OCI-LY7 (cell line): ENCODE measurements around the gene TRIM46. TPM values are rescaled to one million over a fixed set of nuclear protein-coding genes. Genes with fewer than 3 reads are reported as not detected.

Experiments
- BruUV-seq: library from RNA; stranded (reverse); fragments of 400-500 nt; replicated peaks from 2 replicates; lab custom pipeline; 2021; lab: Mats Ljungman, UMichigan
- CTCF ChIA-PET: fragments of 300-600 bp; sonication (Branson Sonifier 250); formaldehyde crosslinking; loops from one replicate; lab custom pipeline; 2022; ENCODE audit warnings: antibody characterized with exemption; ENCODE audit not compliant: unreplicated experiment; lab: Charles Lee
- POLR2A ChIA-PET: fragments of 300-600 bp; sonication (Branson Sonifier 250); formaldehyde crosslinking; loops from one replicate; lab custom pipeline; 2022; ENCODE audit warnings: antibody characterized with exemption; lab: Charles Lee
- DNase-seq: peaks from one replicate; pipeline ENCODE4 v3.0.0-alpha.2; 2015; ENCODE audit warnings: low spot score
- H2AFZ ChIP-seq: fragments of 200-600 bp; sonication (generic), shearing (Covaris generic); 2 replicates; pipeline ENCODE4 v1.6.1; 2014; ENCODE audit warnings: mild to moderate bottlenecking, antibody characterized with exemption, low read length, moderate library complexity
- H3K27ac ChIP-seq: fragments of 200-600 bp; sonication (generic); 2 replicates; pipeline ENCODE4 v1.5.1; 2014; ENCODE audit warnings: mixed run types, low read depth, mild to moderate bottlenecking, moderate library complexity, low read length, inconsistent platforms; ENCODE audit not compliant: poor library complexity, severe bottlenecking
- H3K36me3 ChIP-seq: fragments of 200-600 bp; sonication (generic); 2 replicates; pipeline ENCODE4 v1.6.1; 2014; ENCODE audit warnings: mild to moderate bottlenecking, antibody characterized with exemption, low read length, moderate library complexity, mixed read lengths; ENCODE audit not compliant: insufficient read depth
- H3K4me1 ChIP-seq: fragments of 200-600 bp; sonication (generic); 2 replicates; pipeline ENCODE4 v1.5.1; 2014; ENCODE audit warnings: mild to moderate bottlenecking, low read length; ENCODE audit not compliant: insufficient read depth, poor library complexity, severe bottlenecking
- H3K4me2 ChIP-seq: fragments of 200-600 bp; sonication (generic); 2 replicates; pipeline ENCODE4 v1.6.1; 2014; ENCODE audit warnings: mild to moderate bottlenecking, low read length
- H3K4me3 ChIP-seq: fragments of 200-600 bp; sonication (generic); 2 replicates; pipeline ENCODE4 v1.5.1; 2014; ENCODE audit warnings: mild to moderate bottlenecking, low read depth, low read length; ENCODE audit not compliant: poor library complexity, severe bottlenecking
- H3K79me2 ChIP-seq: fragments of 200-600 bp; sonication (generic); 2 replicates; pipeline ENCODE4 v1.6.1; 2016; ENCODE audit warnings: low read depth, mild to moderate bottlenecking, low read length, moderate library complexity, mixed read lengths; ENCODE audit not compliant: insufficient read depth
- H3K9me2 ChIP-seq: fragments of 200-600 bp; sonication (generic); 2 replicates; pipeline ENCODE4 v1.6.1; 2016; ENCODE audit warnings: mild to moderate bottlenecking, low read length, mixed read lengths; ENCODE audit not compliant: insufficient read depth
- H3K9me3 ChIP-seq: fragments of 200-600 bp; sonication (generic); 2 replicates; pipeline ENCODE4 v1.6.1; 2014; ENCODE audit warnings: mild to moderate bottlenecking, mixed run types, low read length, mixed read lengths
- H4K20me1 ChIP-seq: fragments of 200-600 bp; sonication (generic); 2 replicates; pipeline ENCODE4 v1.6.1; 2014; ENCODE audit warnings: mild to moderate bottlenecking, antibody characterized with exemption, low read length, moderate library complexity, mixed read lengths; ENCODE audit not compliant: insufficient read depth
- CTCF ChIP-seq: fragments of 200-600 bp; sonication (generic); conservative IDR thresholded peaks from 2 replicates; pipeline ENCODE4 v1.5.1; 2014; ENCODE audit warnings: mild to moderate bottlenecking, antibody characterized with exemption, low read length, moderate library complexity, mixed read lengths
- EZH2phosphoT487 ChIP-seq: fragments of 200-600 bp; sonication (generic); IDR thresholded peaks from 2 replicates; pipeline ENCODE4 v1.6.1; 2018; ENCODE audit warnings: low read depth, borderline replicate concordance, mild to moderate bottlenecking, mixed run types, antibody characterized with exemption, low read length, moderate library complexity, mixed read lengths
- intact Hi-C: fragments of 100-400 bp; cut with micrococcal nuclease; formaldehyde crosslinking; loops from one replicate; pipeline ENCODE4 v1.10.0; 2022; ENCODE audit not compliant: unreplicated experiment
- total RNA-seq, 2 experiments: library from RNA; depleted of rRNA in 1 of 2; stranded (reverse); fragments of >200 nt in 1 of 2; shearing (Covaris generic) in 1 of 2; gene quantifications; 2 replicates each; pipeline ENCODE4 v1.2.3, GENCODE V29; 2014 to 2022

Gene TRIM46
- total RNA-seq, 2 experiments from 2014 or later: 3.1 to 4.5 TPM

- POLR2A ChIA-PET: interaction anchor here (1.8 kb wide), 1 partner anchor 13 kb away, joined by 8 read pairs; the partner anchor contains the start of gene KRTCAP2
- Histone ChIP-seq H3K27ac (no peak overlapping the region), H3K79me2 (no peaks in the 10 kb centered on the region), H3K4me2 (peak overlapping the region; percentile 65), H3K4me3 (peak overlapping the region; percentile 22), H2AFZ (peak overlapping the region; percentile 44; the same call in 1 of the 2 replicates), H3K9me3 (no peaks in the 10 kb centered on the region), H4K20me1 (no peaks in the 10 kb centered on the region), H3K4me1 (peaks cover 20% of the 10 kb centered on the region), H3K36me3 (no peaks in the 10 kb centered on the region), H3K9me2 (no peaks in the 10 kb centered on the region)
- BruUV-seq: no TSS peak
- intact Hi-C loops: no loop called here
- no peak for DNase-seq
- no peak for TF ChIP-seq EZH2phosphoT487
- no peak; the same call in 1 of the 2 replicates for TF ChIP-seq CTCF
- CTCF ChIA-PET: interaction anchor here (1.0 to 1.2 kb wide), 4 partner anchors 8 to 13 kb away, joined by 4 to 6 read pairs (median 5); partner anchors contain the start of gene KRTCAP2
These were observed 12.1 kb downstream of the TRIM46 start for GRCh38 chr1:155185783-155186066.

DNA sequence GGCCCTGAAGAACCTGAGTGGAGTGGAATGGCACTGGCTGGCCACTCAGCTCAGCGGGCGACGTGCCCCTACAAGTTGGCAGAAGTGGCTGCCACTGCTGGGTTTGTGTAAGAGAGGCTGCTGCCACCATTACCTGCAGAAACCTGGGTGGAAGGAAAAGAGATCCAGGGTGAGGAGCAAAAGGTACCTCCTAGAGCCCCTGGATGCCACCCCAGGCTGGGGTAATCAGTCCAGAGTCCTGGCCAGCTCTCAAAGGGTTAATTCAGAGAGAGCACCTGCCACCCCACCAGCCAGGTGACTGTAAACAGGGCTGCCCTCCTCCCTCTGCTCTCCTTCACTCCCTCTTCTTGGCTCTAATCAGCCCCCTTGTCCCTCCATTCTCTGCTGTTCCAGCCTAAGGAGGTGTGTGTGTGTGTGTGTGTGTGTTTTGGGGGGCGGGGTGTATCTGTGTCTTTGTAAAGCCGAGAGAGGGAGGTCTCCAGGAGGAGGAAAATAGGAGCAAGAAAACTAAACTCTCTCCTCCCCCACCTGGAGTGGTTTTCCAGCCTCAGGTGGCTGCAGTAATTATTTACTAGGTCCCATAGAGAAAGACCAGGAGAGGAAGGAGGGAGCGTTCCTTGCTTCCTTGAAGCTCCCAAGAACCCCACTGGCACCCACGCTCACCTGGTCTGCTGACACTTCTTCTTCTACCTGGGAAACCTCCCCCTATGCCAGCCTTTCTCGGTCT, 12.6 kb downstream of the TRIM46 start:
- Histone ChIP-seq H3K9me2 (no peaks in the 10 kb centered on the region), H3K36me3 (no peaks in the 10 kb centered on the region), H3K9me3 (no peaks in the 10 kb centered on the region), H3K4me3 (no peak overlapping the region), H3K4me1 (peaks cover 20% of the 10 kb centered on the region), H3K4me2 (peak overlapping the region; percentile 65), H3K79me2 (no peaks in the 10 kb centered on the region), H3K27ac (no peak overlapping the region), H2AFZ (peak overlapping the region; percentile 44; the same call in 1 of the 2 replicates), H4K20me1 (no peaks in the 10 kb centered on the region)
- no peak for TF ChIP-seq EZH2phosphoT487
- no peak for TF ChIP-seq CTCF
- no peak for DNase-seq
- intact Hi-C loops: no loop called here
- POLR2A ChIA-PET: interaction anchor here (1.8 kb wide), 1 partner anchor 13 kb away, joined by 8 read pairs; the partner anchor contains the start of gene KRTCAP2
- CTCF ChIA-PET: interaction anchor here (1.2 kb wide), 1 partner anchor 11 kb away, joined by 5 read pairs; no protein-coding TSS in a partner anchor
- no TSS peak for BruUV-seq

DNA sequence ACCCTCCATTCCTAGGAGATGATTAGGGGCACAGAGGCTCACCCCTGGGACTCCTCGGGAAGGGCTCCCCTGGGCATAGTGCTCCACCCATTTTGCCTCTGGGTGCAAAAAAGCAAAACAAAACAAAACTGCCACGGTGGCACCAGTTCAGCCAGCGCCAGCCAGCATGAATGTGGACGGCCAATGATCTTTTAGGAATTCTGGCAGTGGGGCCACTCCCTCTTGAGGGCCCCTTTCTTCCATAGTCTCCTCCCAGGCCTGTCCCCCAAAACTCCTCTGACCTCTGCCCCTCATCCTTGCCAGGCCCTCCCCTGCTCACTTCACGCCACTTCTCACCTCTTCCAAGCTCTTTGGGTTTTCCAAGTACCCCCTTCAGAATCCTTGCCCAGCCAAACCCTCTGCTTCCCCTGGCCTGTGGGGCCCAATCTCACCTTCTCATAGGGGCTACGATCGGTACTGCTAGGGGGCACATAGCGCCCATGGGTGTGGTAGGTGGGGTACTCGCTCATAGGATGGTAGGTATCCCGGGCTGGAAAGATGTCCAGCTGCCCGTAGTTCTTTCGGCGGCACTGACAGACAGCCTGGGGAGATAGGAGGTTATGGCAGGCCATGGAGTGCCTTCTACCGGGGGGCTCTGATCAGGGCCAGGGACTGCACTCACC, 13.3 kb downstream of the TRIM46 start:
- CTCF ChIA-PET: no interaction called here
- POLR2A ChIA-PET: no interaction called here

More for the DNA sequence above, 13.3 kb downstream of the TRIM46 start:
- no peak overlapping the region for H3K4me3 ChIP-seq
- no peak for DNase-seq
- H3K4me1 ChIP-seq: peaks cover 20% of the 10 kb centered on the region
- no peaks in the 10 kb centered on the region for H3K9me2 ChIP-seq
- no peak overlapping the region for H3K4me2 ChIP-seq
- no peaks in the 10 kb centered on the region for H3K36me3 ChIP-seq
- no peak overlapping the region for H3K27ac ChIP-seq
- no TSS peak for BruUV-seq
- H4K20me1 ChIP-seq: no peaks in the 10 kb centered on the region
- H3K79me2 ChIP-seq: no peaks in the 10 kb centered on the region
- H2AFZ ChIP-seq: no peak overlapping the region
- no peaks in the 10 kb centered on the region for H3K9me3 ChIP-seq
- TF ChIP-seq EZH2phosphoT487 (no peak), CTCF (no peak)
- intact Hi-C loops: no loop called here
